ENCODE data around the gene PYGB. TPM values are rescaled to one million over a fixed set of nuclear protein-coding genes. Genes with fewer than 3 reads are reported as not detected.

Gene PYGB
- total and polyA plus RNA-seq, 7 donors, result 4.9 to 22.3 (median 9.5) TPM

GRCh38 chr20:25252230-25252651, 4.4 kb downstream of the PYGB start:
- Histone ChIP-seq H3K27me3 (ENCODE audit: insufficient read depth in 3 of 3, low read length in 2 of 3) (no peaks in the 10 kb centered on the region), H3K9me3 (no peaks in the 10 kb centered on the region), H3K36me3 (ENCODE audit: insufficient read depth in 1 of 2, low read depth in 1 of 2) (no peaks in the 10 kb centered on the region), H3K4me3 (no peak overlapping the region), H3K27ac (no peak overlapping the region), H3K4me1 (peaks cover 37% of the 10 kb centered on the region)
- ATAC-seq, result no peak
- intact Hi-C loops (cut with DNase I), result loop anchor here in 1 of 2 donors (10.0 kb wide), 1 partner anchor 443 kb away; the partner anchor contains the start of gene ZNF337
- DNase-seq, result no peak
- TF ChIP-seq, protein P1, sequence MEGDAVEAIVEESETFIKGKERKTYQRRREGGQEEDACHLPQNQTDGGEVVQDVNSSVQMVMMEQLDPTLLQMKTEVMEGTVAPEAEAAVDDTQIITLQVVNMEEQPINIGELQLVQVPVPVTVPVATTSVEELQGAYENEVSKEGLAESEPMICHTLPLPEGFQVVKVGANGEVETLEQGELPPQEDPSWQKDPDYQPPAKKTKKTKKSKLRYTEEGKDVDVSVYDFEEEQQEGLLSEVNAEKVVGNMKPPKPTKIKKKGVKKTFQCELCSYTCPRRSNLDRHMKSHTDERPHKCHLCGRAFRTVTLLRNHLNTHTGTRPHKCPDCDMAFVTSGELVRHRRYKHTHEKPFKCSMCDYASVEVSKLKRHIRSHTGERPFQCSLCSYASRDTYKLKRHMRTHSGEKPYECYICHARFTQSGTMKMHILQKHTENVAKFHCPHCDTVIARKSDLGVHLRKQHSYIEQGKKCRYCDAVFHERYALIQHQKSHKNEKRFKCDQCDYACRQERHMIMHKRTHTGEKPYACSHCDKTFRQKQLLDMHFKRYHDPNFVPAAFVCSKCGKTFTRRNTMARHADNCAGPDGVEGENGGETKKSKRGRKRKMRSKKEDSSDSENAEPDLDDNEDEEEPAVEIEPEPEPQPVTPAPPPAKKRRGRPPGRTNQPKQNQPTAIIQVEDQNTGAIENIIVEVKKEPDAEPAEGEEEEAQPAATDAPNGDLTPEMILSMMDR (IDR thresholded peaks at IDR 0.05), result no peak
- 65 to 79% (median 70%) methylated on average over 6 of the region's 6 CpGs for WGBS, 3 donors

- H3K4me1 ChIP-seq, result peaks cover 37% of the 10 kb centered on the region
- H3K27me3 ChIP-seq (ENCODE audit: insufficient read depth in 3 of 3, low read length in 2 of 3), result no peaks in the 10 kb centered on the region
- DNase-seq (no peak), ATAC-seq (no peak)
- H3K27ac ChIP-seq, result no peak overlapping the region
- H3K9me3 ChIP-seq, result no peaks in the 10 kb centered on the region
- TF ChIP-seq, protein P1 (IDR thresholded peaks at IDR 0.05), result no peak
- intact Hi-C loops (cut with DNase I), result loop anchor here in 1 of 2 donors (10.0 kb wide), 1 partner anchor 442 kb away; the partner anchor contains the start of gene ZNF337
- no peaks in the 10 kb centered on the region for H3K36me3 ChIP-seq (ENCODE audit: insufficient read depth in 1 of 2, low read depth in 1 of 2)
- no peak overlapping the region for H3K4me3 ChIP-seq
- 86 to 95% (median 89%) methylated on average over 6 of the region's 6 CpGs for WGBS, 3 donors
These were observed 5.0 kb downstream of the PYGB start for GRCh38 chr20:25252686-25253421.

GRCh38 chr20:25253606-25254275, 5.9 kb downstream of the PYGB start:
- Histone ChIP-seq H3K9me3 (no peaks in the 10 kb centered on the region), H3K27me3 (ENCODE audit: insufficient read depth in 3 of 3, low read length in 2 of 3) (no peaks in the 10 kb centered on the region), H3K4me1 (peaks cover 37% of the 10 kb centered on the region), H3K27ac (no peak overlapping the region), H3K36me3 (ENCODE audit: insufficient read depth in 1 of 2, low read depth in 1 of 2) (no peaks in the 10 kb centered on the region), H3K4me3 (no peak overlapping the region)
- DNase-seq (no peak), ATAC-seq (no peak)
- TF ChIP-seq, protein P1 (IDR thresholded peaks at IDR 0.05), result no peak
- WGBS, 3 donors, result 90 to 96% (median 92%) methylated on average over 11 of the region's 11 CpGs
- intact Hi-C loops (cut with DNase I), result loop anchor here in 1 of 2 donors (10.0 kb wide), 1 partner anchor 441 kb away; the partner anchor contains the start of gene ZNF337

DNA sequence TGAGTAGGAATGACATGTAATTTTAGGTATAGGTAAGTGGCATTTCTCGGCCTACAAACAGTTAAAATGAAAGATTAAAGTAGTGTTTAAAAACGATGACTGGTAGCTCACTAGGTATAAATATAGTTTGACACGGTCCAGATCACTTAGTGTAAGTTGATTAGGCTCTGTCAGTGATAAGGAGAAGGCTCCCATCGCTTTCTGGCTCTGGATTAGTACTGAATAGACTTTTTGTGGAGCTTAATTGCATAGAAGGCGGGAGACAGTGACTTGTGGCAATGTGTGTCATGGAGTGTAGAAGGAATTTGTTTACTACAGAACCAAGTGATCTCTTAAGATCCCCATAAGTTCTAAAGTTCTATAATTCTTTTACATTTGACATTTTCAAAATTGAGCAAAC, 6.7 kb downstream of the PYGB start:
- peaks cover 29% of the 10 kb centered on the region for H3K4me1 ChIP-seq
- ATAC-seq, result no peak
- no peaks in the 10 kb centered on the region for H3K9me3 ChIP-seq
- H3K36me3 ChIP-seq (ENCODE audit: insufficient read depth in 1 of 2, low read depth in 1 of 2), result peaks cover 0 to 5% of the 10 kb centered on the region in 2 donors
- no peak overlapping the region for H3K4me3 ChIP-seq
- 69 to 78% (median 72%) methylated on average over 5 of the region's 5 CpGs for WGBS, 3 donors
- TF ChIP-seq, protein P1 (IDR thresholded peaks at IDR 0.05), result no peak
- intact Hi-C loops (cut with DNase I), result loop anchor here in 1 of 2 donors (10.0 kb wide), 1 partner anchor 440 kb away; the partner anchor contains the start of gene ZNF337
- H3K27ac ChIP-seq, result no peak overlapping the region
- DNase-seq, result no peak
- no peaks in the 10 kb centered on the region for H3K27me3 ChIP-seq (ENCODE audit: insufficient read depth in 3 of 3, low read length in 2 of 3)

Measured in psoas muscle (tissue), 8 donors.